ENCODE results near the gene PALLD.

- TF ChIP-seq POLR2A (IDR thresholded peaks at IDR 0.05; ENCODE audit: low read depth, low read length) (no peak), TAF1 (IDR thresholded peaks at IDR 0.05; ENCODE audit: low read depth, low read length) (no peak), POLR2AphosphoS5 (IDR thresholded peaks at IDR 0.05; ENCODE audit: low read depth, low read length) (no peak), SPI1 (IDR thresholded peaks at IDR 0.05; ENCODE audit: low read depth, low read length) (no peak), POU2F2 (IDR thresholded peaks at IDR 0.05; ENCODE audit: low read depth, low read length) (no peak), PAX5 (IDR thresholded peaks at IDR 0.05; ENCODE audit: insufficient read depth, low read length, severe bottlenecking) (no peak)
These were observed 75.2 kb downstream of the PALLD start for GRCh38 chr4:168572002-168572401.

All from GM12891 (cell line).